Measurements from ENCODE around the gene CPA2.

DNA sequence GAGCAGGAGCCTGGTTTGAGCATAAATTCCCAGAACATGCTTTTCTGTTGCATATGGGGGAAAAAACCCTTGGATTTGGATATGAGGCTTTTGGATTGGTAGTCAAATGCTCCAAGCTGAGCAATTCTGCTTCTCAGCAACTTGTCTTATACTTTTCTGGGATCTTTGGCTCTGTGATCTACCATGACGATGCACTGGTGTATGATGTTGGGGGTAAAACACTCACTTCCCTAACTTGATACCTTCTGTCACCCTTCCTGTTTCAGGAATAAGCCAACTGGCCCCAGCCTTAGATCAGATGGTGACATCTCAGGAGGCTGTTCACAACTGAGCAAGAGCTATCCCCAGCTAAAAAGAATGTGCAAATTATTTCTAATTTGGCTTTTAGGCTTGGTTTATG lies 13.2 kb downstream of the CPA2 start:
- TF ChIP-seq, protein P1, sequence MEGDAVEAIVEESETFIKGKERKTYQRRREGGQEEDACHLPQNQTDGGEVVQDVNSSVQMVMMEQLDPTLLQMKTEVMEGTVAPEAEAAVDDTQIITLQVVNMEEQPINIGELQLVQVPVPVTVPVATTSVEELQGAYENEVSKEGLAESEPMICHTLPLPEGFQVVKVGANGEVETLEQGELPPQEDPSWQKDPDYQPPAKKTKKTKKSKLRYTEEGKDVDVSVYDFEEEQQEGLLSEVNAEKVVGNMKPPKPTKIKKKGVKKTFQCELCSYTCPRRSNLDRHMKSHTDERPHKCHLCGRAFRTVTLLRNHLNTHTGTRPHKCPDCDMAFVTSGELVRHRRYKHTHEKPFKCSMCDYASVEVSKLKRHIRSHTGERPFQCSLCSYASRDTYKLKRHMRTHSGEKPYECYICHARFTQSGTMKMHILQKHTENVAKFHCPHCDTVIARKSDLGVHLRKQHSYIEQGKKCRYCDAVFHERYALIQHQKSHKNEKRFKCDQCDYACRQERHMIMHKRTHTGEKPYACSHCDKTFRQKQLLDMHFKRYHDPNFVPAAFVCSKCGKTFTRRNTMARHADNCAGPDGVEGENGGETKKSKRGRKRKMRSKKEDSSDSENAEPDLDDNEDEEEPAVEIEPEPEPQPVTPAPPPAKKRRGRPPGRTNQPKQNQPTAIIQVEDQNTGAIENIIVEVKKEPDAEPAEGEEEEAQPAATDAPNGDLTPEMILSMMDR (IDR thresholded peaks at IDR 0.05), result no peak
- TF ChIP-seq, protein P2, sequence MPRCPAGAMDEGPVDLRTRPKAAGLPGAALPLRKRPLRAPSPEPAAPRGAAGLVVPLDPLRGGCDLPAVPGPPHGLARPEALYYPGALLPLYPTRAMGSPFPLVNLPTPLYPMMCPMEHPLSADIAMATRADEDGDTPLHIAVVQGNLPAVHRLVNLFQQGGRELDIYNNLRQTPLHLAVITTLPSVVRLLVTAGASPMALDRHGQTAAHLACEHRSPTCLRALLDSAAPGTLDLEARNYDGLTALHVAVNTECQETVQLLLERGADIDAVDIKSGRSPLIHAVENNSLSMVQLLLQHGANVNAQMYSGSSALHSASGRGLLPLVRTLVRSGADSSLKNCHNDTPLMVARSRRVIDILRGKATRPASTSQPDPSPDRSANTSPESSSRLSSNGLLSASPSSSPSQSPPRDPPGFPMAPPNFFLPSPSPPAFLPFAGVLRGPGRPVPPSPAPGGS (IDR thresholded peaks at IDR 0.05), result no peak
- TF ChIP-seq, protein P3, sequence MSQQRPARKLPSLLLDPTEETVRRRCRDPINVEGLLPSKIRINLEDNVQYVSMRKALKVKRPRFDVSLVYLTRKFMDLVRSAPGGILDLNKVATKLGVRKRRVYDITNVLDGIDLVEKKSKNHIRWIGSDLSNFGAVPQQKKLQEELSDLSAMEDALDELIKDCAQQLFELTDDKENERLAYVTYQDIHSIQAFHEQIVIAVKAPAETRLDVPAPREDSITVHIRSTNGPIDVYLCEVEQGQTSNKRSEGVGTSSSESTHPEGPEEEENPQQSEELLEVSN (IDR thresholded peaks at IDR 0.05; ENCODE audit: borderline replicate concordance, low read depth), result no peak
- no peak for TF ChIP-seq POLR2A (IDR thresholded peaks at IDR 0.05; ENCODE audit: low read length)

Measured in A549 (cell line).